Pancreas (tissue), 10 donors: Measurements from ENCODE around the gene ZNF185. TPM values are rescaled to one million over a fixed set of nuclear protein-coding genes. Genes with fewer than 3 reads are reported as not detected.
A peak's percentile ranks its signal among the peaks of the same experiment; 100 is the strongest.

ENCODE experiments used
- ATAC-seq, 4 donors: fragments of 200-7000 bp; cut with Tn5 transposase; one replicate each; pipeline versions ENCODE4 v1.8.0 to v1.9.1; 2020; ENCODE audit warnings: mild to moderate bottlenecking in 4 of 4, moderate library complexity in 4 of 4
- DNase-seq, 6 donors: peaks; one replicate each; pipeline ENCODE4 v3.0.0-alpha.2; 2020
- FAIRE-seq: peaks from 2 replicates; lab custom pipeline; 2012; peaks lifted over from hg19 to GRCh38; lab: Jason Lieb, UNC
- H3K27ac ChIP-seq, 4 donors: fragments of 200-600 bp; sonication (generic); 1 replicate in 3 of 4; 2 replicates in 1 of 4; pipeline versions ENCODE4 v1.5.0 to v1.8.0; 2020
- H3K27me3 ChIP-seq, 4 donors: fragments of 200-600 bp; one replicate each; pipeline ENCODE4 v1.8.0; 2021
- H3K36me3 ChIP-seq, 3 donors: fragments of 200-600 bp; sonication (generic) in 1 of 3; one replicate each; pipeline versions ENCODE4 v1.5.0 to v1.8.0; 2020 to 2021
- H3K4me1 ChIP-seq, 3 donors: fragments of 200-600 bp; one replicate each; pipeline ENCODE4 v1.8.0; 2021
- H3K4me3 ChIP-seq, 4 donors: fragments of 200-600 bp; sonication (generic) in 2 of 4; one replicate each; pipeline versions ENCODE4 v1.5.0 to v1.8.0; 2020 to 2021
- H3K9me3 ChIP-seq, 4 donors: fragments of 200-600 bp; one replicate each; pipeline ENCODE4 v1.8.0; 2021
- CTCF ChIP-seq, 4 donors: fragments of 200-600 bp; sonication (generic) in 3 of 4; IDR thresholded peaks; one replicate each; pipeline versions ENCODE4 v1.5.0 to v1.8.0; 2021; ENCODE audit warnings: antibody characterized with exemption in 4 of 4
- WGBS, 2 donors: extraction: QIAGEN DNeasy Blood & Tissue Kit; methylation state at CpG; one replicate each; pipeline ENCODE4 v1.1.7; 2013; 5-methylcytosine and 5-hydroxymethylcytosine counted together
- intact Hi-C, 3 donors: fragments of 100-400 bp; cut with DNase I; formaldehyde crosslinking; loops; one replicate each; pipeline versions ENCODE4 v1.11.1 to v1.14.2; 2022
- polyA plus RNA-seq, 2 donors: library from polyadenylated mRNA; stranded (reverse); fragments of 200-250 nt; gene quantifications; one replicate each; pipeline ENCODE4 v1.2.3, GENCODE V29; 2013
- total RNA-seq, 6 donors: library from RNA; stranded (reverse); fragmentation: NEBNext Ultra II Directional in 4 of 6; extraction: Animal tissue kit (Norgen Biotek cat#: 25700) in 4 of 6; gene quantifications; one replicate each; pipeline versions ENCODE4 v1.2.1 to v1.2.4, GENCODE V29; 2021 to 2023
- donor health status: healthy with polysubstance abuse.
- donor health status: DM: no; HTN: no; CAD: no; lungs with moderate emphysema.
- donor health status: DM: no; HTN: no; CAD: no.
- donor health status: control.
- donor health status: control.
- donor health status: Bipolar disorder and iron deficiency.
- donor health status: DM: yes; HTN: yes; CAD: no.
- donor health status: DM: no; HTN: no; CAD: no.
- donor health status: DM: no; HTN: no; CAD: no.
- donor health status: DM: yes; HTN: yes; CAD: no.

ZNF185 gene
- total and polyA plus RNA-seq, 8 donors: 2.2 to 5.0 (median 3.0) TPM

GRCh38 chrX:152927858-152928760 lies 30.2 kb downstream of the ZNF185 start:
- H3K4me1 ChIP-seq: no peaks in the 10 kb centered on the region
- FAIRE-seq (no peak), DNase-seq (peak in 1 of 6 donors; percentile 48), ATAC-seq (no peak)
- peaks cover 0 to 11% (median 0%) of the 10 kb centered on the region in 4 donors for H3K27me3 ChIP-seq
- H3K27ac ChIP-seq: no peak overlapping the region
- H3K9me3 ChIP-seq: no peaks in the 10 kb centered on the region
- intact Hi-C loops: no loop called here
- H3K4me3 ChIP-seq: no peak overlapping the region
- no peaks in the 10 kb centered on the region for H3K36me3 ChIP-seq
- 76 to 84% methylated on average over 18 of the region's 18 CpGs for WGBS, 2 donors
- no peak for TF ChIP-seq CTCF (IDR thresholded peaks at IDR 0.05)

DNA sequence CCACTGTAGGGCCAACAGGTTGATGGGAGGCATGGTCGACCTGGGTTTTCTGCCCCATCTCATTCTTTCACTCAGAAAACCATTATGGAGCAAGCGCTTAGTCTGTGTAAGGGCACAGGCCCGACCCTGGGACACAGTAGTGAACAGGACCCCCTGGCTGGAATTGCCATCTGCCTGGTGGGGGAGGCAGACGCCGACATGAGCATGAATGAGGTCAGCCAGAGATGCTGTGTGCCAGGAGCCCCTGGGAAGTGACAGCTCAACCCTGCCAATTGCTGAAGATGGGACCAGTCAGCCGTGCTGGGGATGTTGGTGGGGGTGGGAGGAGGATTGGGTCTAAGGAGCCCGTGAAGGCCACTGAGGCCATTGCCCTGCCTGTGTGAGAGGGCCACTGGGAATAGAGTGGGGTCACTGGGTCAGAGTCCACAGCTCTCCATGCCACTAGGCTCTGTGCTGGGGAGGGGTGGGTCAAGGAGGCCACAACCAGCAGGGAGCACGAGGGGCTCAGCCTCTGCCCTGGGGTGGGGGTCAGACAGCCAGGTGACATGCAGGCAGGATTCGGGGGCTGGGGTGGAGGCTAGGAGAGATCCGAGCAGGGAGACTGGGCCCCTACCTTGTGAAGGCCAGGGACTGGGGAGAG lies 31.0 kb downstream of the ZNF185 start:
- ATAC-seq: no peak
- H3K36me3 ChIP-seq: no peaks in the 10 kb centered on the region
- no peak overlapping the region for H3K4me3 ChIP-seq
- no peak overlapping the region for H3K27ac ChIP-seq
- no peaks in the 10 kb centered on the region for H3K9me3 ChIP-seq
- H3K4me1 ChIP-seq: no peaks in the 10 kb centered on the region
- DNase-seq: no peak
- WGBS, 2 donors: 73 to 76% methylated on average over 10 of the region's 10 CpGs
- no peak for FAIRE-seq
- TF ChIP-seq CTCF (IDR thresholded peaks at IDR 0.05): no peak
- H3K27me3 ChIP-seq: peaks cover 0 to 11% (median 0%) of the 10 kb centered on the region in 4 donors
- intact Hi-C loops: no loop called here

DNA sequence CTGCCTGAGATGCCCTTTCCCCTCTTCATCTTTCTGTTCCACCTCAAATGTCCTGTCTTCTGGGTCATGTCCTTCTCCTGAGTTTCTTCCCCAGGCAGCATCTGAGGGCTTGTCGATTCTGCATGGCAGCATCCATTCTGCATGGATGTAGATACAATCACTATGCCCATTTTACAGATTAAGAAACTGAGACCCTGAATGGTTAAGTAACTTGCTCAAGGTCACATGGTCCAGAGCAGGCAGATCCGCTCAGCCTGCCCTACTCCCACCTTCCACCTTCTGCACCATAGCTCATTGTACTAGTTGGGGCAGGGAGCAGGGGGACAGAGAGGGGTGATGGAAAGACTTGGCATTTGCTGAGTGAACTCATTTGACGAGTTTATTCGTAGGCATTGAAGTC lies 32.0 kb downstream of the ZNF185 start:
- H3K27me3 ChIP-seq: peaks cover 0 to 11% (median 0%) of the 10 kb centered on the region in 4 donors
- H3K36me3 ChIP-seq: no peaks in the 10 kb centered on the region
- H3K27ac ChIP-seq: no peak overlapping the region
- H3K4me1 ChIP-seq: no peaks in the 10 kb centered on the region
- WGBS, 2 donors: 55 to 85% methylated on average over 4 of the region's 4 CpGs
- intact Hi-C loops: no loop called here
- no peaks in the 10 kb centered on the region for H3K9me3 ChIP-seq
- FAIRE-seq (no peak), DNase-seq (no peak), ATAC-seq (no peak)
- H3K4me3 ChIP-seq: no peak overlapping the region
- no peak for TF ChIP-seq CTCF (IDR thresholded peaks at IDR 0.05)

DNA sequence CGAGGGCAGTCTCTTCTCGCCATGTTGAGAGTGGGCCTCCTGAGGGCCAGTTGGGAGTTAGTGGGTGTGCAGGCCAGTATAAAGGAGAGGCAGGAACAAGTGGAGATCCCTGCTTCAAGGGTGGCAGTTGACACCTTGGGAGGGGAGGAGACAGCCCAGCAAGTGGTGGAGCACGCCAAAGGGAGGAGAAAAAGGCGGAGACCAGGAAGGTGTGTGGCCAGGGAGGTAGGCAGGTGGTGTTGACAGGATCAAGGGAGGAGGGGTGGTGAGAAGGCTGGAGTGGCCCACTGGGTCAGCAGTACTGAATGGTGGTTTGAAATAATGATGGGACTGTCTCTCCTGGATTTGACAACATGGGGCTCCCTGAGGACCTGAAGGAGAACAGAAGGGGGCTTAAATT lies 32.6 kb downstream of the ZNF185 start:
- WGBS, 2 donors: 75 to 82% methylated on average over 4 of the region's 4 CpGs
- TF ChIP-seq CTCF (IDR thresholded peaks at IDR 0.05): no peak
- peak in 3 of 4 donors; percentile 34 to 55 (median 51) for ATAC-seq

More for the DNA sequence above, 32.6 kb downstream of the ZNF185 start:
- no peak overlapping the region for H3K27ac ChIP-seq
- FAIRE-seq: no peak
- no peaks in the 10 kb centered on the region for H3K9me3 ChIP-seq
- no peaks in the 10 kb centered on the region for H3K36me3 ChIP-seq
- DNase-seq: peak in 2 of 6 donors; percentile 34 to 36
- intact Hi-C loops: no loop called here
- no peak overlapping the region for H3K4me3 ChIP-seq
- H3K4me1 ChIP-seq: no peaks in the 10 kb centered on the region
- H3K27me3 ChIP-seq: peaks cover 0 to 11% (median 0%) of the 10 kb centered on the region in 4 donors
